AG20443 (cell line): ENCODE results near the gene ADARB2.
"Not testable (repeated sequence)": the region's sequence is repeated elsewhere in the genome, so short reads cannot be mapped to it uniquely, and the experiment has no call there.

ENCODE experiments used
- DNase-seq: peaks from one replicate; pipeline ENCODE4 v3.0.0; 2012; ENCODE audit warnings: low spot score, mixed read lengths

Gene ADARB2

GRCh38 chr10:1491901-1492300, 245.4 kb downstream of the ADARB2 start:
- DNase-seq: no peak

- DNase-seq: no peak
Measured at GRCh38 chr10:1489801-1490200, 247.5 kb downstream of the ADARB2 start.

- DNase-seq: no peak
Measured at GRCh38 chr10:1488970-1489548, 248.3 kb downstream of the ADARB2 start.

- DNase-seq: no peak
Measured at GRCh38 chr10:1486841-1487687, 250.3 kb downstream of the ADARB2 start.

GRCh38 chr10:1485357-1485756, 252.0 kb downstream of the ADARB2 start:
- no peak for DNase-seq

- no peak for DNase-seq
Measured at GRCh38 chr10:1483826-1484225, 253.5 kb downstream of the ADARB2 start.

- no peak for DNase-seq
Measured at GRCh38 chr10:1483246-1483645, 254.1 kb downstream of the ADARB2 start.

- no peak for DNase-seq
Measured at GRCh38 chr10:1477578-1477977, 259.7 kb downstream of the ADARB2 start.

GRCh38 chr10:1476455-1476803, 260.9 kb downstream of the ADARB2 start:
- DNase-seq: no peak

GRCh38 chr10:1475771-1476454, 261.4 kb downstream of the ADARB2 start:
- no peak for DNase-seq

GRCh38 chr10:1475098-1475591, 262.2 kb downstream of the ADARB2 start:
- DNase-seq: no peak

GRCh38 chr10:1474376-1475097, 262.8 kb downstream of the ADARB2 start:
- no peak for DNase-seq

- DNase-seq: no peak
Measured at GRCh38 chr10:1473874-1474273, 263.5 kb downstream of the ADARB2 start.

- no peak for DNase-seq
Measured at GRCh38 chr10:1472178-1472958, 265.0 kb downstream of the ADARB2 start.

GRCh38 chr10:1468811-1469210, 268.5 kb downstream of the ADARB2 start:
- DNase-seq: no peak

- no peak for DNase-seq
Measured at GRCh38 chr10:1467334-1468076, 269.8 kb downstream of the ADARB2 start.

GRCh38 chr10:1465993-1466764, 271.1 kb downstream of the ADARB2 start:
- DNase-seq: no peak

GRCh38 chr10:1465418-1465911, 271.9 kb downstream of the ADARB2 start:
- no peak for DNase-seq

- no peak for DNase-seq
Measured at GRCh38 chr10:1464881-1465417, 272.4 kb downstream of the ADARB2 start.

- not testable (repeated sequence) for DNase-seq
Measured at GRCh38 chr10:1463971-1464370, 273.4 kb downstream of the ADARB2 start.
